Measurements from ENCODE around the gene BCKDHB. TPM values are rescaled to one million over a fixed set of nuclear protein-coding genes. Genes with fewer than 3 reads are reported as not detected.
"Not testable (repeated sequence)": the region's sequence is repeated elsewhere in the genome, so short reads cannot be mapped to it uniquely, and the experiment has no call there.

BCKDHB gene
- total RNA-seq, 1 donor from 2014 or later, result 35.6 TPM

DNA sequence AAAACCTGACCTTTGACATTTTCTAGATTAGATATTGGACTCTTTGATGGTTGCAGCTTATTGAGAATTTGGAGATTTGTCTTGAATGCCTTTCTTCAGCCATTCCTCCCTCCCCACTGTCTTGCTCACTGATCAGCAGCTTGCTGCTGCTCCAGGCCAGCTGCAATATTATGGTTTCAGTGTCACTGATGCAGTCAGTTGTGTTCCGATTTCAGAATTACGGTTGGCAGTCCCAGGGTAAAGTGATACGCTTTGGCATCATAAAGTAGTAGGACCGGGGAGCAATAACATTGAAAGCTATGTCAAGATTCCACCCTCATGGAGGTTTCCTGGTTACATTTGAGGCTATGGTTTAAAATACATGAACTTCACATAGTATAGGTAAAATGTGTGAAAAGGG, 152.6 kb downstream of the BCKDHB start:
- DNase-seq (ENCODE audit: low spot score), result no peak

DNA sequence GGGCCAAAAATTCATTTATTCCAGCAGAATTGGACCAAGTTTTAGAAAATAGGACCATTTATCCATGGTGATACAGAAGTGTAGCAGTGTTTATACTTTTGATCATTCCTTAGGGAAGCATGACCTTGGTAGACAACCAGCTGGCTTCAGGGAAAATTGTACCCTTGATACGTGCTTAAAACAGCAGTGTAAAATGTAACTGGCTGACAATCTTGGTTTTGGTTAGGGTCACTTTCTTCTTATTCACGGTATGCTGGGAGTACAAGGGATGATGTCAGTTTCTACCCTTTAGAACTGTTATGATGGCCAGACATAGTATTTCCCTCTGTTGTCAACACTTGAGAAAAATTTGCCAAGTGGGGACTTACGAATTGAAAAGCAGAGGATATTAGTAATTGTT, 157.1 kb downstream of the BCKDHB start:
- DNase-seq (ENCODE audit: low spot score), result no peak

DNA sequence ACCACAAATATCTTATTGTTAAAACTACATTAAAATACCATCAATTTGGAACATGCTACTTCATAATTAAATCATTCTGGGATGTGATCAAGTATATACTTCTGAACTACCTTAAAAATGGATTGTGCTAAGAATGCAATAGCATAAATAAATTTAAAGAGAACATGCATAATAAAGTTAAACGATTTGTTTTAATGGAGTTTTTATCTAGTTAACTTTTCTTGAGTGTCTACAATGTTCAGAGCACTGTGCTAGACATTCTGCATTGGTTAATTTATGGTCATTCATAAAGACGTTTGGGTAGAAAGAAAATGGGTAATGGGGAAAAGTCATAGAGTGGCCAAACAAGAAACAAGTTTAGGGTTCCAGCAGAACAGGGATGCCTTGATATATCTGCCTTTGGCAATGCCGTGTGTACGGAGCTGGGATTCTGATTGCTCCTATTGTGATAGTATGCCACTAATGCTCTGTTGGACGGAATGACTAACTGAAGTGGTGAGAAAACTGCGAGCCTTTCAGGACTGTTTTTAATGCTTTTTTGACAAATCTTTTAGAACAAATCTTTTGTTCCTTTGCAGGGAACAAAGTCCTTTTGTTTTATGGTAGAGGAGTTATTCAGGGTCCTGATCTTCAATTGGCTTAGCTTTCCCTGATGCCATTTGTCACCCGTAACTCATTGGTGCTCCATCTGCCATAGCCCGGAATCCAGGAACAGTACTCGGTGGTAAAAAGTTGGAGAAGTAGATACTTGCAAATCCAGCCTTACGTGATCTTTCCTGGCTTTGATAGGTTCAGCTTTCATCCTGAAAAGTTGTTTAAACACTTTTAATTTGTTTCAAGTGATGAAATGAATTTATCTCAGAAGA, 162.6 kb downstream of the BCKDHB start:
- DNase-seq (ENCODE audit: low spot score), result no peak

DNA sequence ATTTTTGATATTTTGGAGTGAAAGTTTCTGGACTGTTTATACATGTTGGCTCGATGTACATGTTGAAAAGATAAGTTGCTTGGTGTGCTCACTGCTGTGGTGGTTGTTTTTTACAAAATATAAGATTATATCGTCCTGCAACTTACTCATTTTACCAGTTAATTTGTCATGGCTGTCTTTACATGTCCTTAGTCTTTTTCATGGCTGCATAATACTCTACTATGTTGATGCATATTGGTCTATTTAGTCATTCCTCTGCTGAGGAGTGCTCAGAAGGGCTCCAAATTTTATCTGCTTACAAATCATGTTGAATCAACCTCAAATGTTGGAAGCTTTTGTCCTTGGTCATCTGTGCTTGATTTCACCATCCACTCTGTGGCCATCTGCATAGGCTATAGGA, 164.6 kb downstream of the BCKDHB start:
- DNase-seq (ENCODE audit: low spot score), result no peak

DNA sequence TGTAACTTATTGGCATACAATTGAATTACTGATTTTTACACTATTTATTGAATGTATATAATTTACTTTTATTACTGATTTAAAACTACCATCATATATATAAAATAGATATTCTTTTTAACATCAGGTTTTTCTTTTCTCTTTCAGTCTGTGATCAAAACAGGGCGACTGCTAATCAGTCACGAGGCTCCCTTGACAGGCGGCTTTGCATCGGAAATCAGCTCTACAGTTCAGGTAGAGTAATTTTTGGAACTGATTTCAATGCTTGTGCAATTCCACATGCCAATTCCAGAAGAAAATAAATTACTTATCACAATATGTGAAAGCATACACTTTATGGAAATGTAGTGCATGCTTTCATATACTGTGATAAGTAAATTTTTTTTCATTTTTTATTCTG, 166.5 kb downstream of the BCKDHB start:
- DNase-seq (ENCODE audit: low spot score), result no peak

DNA sequence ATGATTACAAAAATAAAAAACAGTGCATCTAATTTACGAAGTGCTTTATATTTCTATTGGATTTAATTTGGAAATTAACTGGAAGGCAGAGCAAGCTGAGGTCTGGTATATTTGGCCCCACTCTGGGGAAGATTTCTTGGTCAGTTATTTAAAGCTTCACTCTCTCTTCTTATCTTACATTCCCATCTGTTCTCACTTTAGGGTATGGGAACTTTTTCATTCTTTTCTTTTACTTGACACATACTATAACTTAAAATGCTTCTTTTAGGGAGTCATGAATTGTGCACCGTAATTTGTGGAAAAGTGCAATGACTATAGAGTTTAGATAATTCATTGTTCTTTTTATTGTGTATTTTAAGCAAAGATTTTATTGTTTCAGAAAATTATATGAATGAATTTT, 170.4 kb downstream of the BCKDHB start:
- DNase-seq (ENCODE audit: low spot score), result no peak

DNA sequence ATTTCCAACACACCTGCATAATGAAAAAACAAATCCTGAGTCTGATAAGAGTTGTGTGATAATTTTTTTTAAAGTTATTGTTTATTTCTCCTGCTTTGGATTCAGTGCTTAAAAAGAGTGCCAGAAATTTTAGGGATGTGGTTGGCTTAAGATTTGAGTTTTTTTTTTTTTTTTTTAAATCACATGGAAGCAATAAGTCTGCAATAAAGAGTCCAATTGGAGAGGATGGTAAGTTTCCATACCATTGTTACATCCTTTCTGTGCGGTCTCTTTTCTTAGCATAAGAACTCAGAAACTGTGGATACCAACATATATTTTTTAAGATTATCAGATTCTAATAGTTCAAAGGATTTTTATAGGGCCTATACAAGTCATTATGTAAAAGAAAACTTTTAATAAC, 171.0 kb downstream of the BCKDHB start:
- no peak for DNase-seq (ENCODE audit: low spot score)

DNA sequence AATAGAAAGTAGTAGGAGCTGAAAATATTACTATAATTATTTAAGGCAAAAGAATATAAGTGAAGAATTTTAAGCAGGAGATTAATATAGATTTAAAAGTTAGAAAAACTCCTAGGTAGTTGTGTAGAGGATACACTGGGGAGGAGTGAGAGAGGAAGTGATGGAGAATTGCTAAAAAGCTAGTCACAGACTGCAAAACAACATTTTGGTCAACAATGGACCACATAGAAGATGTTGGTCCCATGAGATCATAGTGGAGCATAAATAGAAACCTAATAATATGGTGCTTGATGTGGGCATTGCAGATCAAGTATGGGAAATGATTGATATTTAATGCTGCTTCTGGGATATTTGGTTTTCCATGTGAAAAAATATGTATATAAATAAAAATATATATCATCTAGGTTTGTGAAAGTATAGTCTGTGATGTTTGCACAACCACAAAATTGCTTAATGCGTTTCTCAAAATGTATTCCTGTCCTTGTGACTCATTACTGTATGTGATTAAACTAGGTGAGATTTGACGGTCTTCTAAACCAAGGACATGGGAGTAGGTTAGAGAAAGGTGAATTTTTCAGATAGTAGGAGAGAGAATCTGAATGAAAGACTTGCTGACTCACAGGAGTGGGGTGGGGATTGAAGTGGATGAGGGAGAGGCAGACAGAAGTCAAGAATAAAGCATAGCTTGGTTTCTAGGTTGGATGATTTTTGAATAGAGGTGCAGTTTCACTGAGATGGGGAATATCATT, 174.0 kb downstream of the BCKDHB start:
- no peak for DNase-seq (ENCODE audit: low spot score)

DNA sequence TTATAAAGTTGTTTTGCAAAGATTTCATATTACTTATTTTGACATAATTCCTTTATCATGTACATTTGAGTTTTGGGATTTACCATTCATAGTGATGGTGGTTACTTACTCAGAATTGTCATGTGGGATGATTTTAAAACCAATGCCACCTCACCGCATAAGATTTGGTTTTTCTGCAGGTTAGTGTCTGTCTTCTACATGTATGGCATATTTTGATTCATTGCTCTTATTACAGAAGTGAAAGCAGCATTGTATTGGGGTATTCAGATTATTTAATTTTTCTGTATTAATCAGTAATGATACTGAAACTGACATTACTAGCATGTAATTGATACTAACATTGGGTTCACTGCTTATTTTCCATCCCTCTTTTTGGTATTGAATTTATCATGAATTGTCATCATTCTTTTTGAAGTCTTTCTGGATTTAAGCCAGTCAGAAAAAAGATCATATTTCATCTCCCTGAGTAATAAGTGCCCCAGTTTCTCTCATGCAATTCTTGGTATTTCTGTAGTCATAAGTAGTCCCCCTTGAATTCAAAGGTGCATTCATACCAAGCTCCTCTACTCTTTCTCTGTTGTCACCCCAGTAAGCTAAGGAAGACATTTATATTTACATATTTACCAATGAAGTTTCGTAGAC, 176.6 kb downstream of the BCKDHB start:
- no peak for DNase-seq (ENCODE audit: low spot score)

DNA sequence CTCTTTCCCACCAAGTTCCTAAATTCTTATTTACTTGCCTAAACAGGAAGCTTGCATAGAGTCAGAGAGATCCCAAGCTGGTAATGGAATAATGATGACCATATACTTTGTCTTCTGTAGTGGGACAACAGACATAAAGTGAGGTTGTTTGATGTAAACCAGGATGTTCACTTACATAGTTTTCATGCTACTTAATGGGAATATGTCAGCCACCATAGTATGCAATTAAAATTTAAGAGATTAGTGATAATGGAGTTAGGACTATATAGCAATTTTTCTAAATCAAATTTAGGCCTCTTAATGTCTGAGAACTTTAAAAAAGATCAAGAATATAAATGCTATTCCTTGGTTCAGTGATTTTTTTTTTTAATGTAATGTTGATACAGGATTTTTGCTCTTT, 180.6 kb downstream of the BCKDHB start:
- no peak for DNase-seq (ENCODE audit: low spot score)

DNA sequence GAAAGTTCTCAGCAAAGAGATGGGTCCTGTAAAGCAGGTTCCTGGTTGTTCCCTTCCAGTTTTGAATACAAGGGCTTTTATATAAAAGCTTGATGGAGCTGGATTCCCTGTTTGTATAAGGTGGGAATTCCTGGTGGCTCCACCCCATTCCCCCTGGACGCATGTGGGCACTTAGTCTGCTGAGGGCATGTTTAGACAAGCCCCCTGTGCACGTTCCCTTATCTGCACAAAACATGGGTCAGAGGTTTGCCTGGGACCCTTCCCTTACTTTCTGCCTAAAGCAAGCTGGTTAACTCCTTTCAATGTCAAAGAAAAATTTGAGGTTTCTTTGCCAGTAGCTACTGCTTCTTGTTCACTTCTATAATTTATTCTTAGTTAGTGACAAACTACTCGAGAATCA, 181.1 kb downstream of the BCKDHB start:
- DNase-seq (ENCODE audit: low spot score), result no peak

DNA sequence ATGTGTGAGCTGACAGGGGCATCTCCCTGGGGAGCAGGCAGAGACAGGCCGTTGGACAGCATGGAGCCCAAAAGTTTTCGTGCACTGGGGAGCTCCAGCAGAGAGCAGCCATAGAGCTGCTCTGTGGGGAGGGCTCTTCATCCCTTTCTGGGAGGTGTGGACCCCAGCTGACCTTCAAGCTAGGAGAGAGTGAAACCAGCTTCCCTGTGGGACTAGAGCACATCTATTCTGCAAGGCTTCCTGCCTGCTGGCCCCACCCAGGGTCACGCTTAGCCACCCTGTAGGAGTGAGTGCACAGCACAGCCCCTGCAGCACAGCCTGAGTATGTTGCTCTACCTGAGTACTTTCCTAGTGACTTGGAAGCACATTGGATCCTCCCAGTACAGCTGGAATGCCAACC, 183.3 kb downstream of the BCKDHB start:
- DNase-seq (ENCODE audit: low spot score), result no peak

DNA sequence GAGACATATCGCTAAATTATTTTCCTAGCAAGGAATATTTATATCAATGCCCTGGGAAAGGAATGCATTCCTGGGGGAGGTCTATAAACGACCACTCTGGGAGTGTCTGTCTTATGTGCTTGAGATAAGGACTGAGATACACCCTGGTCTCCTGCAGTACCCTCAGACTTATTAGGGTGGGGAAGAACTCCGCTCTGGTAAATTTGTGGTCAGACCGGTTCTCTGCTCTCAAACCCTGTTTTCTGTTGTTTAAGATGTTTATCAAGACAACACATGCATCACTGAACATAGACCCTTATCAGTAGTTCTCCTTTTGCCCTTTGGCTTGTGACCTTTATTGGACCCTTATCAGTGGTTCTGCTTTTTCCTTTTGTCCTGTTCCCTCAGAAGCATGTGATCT, 188.1 kb downstream of the BCKDHB start:
- DNase-seq (ENCODE audit: low spot score), result not testable (repeated sequence)

DNA sequence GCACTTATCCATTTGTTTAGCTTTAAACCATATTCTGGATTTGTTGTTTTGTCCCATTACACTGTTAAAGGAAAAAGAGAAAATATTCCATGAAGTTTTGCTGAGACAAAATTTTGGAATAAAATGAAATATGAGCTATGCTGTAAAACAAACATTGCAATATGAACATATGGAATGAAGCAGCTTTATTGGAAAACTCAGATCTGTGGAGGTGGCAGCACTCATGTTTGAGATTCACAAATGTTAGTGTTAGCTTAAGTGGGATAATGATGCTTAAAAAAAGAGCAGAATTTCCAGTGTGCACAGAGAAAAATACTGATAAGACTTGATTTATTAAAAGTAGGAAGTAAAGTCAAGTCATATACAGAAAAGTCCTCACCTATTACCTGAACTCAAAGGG, 196.2 kb downstream of the BCKDHB start:
- no peak for DNase-seq (ENCODE audit: low spot score)

DNA sequence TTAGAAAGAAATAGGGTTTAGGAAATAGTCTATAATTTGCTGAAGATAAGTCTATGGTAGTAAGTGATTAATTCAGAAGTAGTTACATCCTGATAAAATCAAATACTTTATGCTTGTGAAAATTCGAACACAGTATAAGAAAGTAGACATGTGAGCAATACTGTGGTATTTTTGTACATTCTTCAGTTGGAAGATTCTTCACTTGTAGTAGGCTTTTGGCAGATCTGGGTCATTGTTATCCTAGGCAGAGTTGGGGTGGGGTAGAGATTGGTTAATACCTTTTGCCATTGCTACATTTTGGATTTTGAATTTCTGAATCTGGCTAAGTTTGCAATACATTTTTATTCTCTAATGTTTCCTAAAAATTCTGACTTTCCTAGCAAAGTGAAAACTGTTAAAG, 197.5 kb downstream of the BCKDHB start:
- DNase-seq (ENCODE audit: low spot score), result no peak

DNA sequence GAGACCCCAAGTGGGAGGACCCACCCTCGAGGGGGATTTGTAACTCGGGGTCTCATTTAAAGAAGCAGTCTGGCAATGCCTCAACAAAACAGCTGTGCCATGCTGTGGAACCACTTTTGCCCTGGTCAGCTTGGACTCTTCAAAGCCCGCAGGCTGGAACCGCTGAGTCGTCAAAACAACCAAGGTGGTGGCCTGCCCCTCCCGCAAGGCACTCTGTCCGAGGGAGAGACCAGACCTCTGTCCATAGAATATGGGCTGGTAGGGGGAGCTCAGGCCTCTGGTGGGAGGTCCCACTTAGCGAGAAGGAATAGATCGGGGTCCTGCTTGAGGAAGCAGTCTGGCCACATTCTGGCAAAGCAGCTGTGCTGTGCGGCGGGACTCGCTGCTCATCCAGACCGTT, 208.1 kb downstream of the BCKDHB start:
- no peak for DNase-seq (ENCODE audit: low spot score)

DNA sequence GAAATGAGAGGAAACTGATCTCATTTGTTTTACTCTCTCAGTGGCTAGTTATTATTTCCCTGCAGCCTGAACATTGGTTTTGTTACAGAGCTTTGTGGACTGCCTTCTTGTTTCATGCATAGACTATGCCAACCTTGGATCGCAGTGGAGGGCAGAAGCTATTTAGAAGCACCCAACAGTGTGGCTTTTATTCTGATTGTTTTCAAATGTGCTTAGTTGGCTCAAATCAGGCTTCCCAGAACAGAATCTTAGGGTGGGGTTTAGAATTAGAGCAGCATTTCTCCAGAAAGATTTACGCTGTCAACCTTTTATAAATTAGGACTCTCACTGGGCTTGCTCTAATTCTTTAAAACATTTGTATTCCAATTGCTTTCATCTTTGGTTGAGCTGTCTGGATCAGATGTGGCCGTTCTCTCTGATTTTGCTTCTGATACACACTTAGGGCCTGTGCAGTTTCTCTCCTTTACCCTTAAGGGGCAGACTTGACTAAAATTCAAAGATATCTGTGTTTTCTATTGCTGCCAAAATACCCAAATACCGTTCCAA, 210.3 kb downstream of the BCKDHB start:
- no peak for DNase-seq (ENCODE audit: low spot score)

DNA sequence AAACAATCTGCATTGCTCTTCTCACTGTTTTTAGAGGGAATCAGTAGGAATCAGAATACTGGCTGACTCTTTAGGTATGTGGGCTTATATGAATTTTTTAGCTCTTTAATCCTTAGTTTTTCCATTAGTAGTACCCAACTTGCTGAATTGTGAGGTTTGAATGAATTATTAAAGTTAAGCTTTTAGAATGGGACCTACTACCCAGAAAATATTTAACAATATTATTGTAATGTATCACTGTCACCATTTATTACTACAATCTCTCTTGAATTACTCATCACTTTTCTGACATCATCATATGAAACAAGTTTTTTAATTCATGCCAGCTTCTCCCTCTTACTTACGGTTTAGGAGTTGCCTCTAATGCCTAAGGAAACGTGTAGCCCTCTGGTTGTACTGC, 212.7 kb downstream of the BCKDHB start:
- no peak for DNase-seq (ENCODE audit: low spot score)

DNA sequence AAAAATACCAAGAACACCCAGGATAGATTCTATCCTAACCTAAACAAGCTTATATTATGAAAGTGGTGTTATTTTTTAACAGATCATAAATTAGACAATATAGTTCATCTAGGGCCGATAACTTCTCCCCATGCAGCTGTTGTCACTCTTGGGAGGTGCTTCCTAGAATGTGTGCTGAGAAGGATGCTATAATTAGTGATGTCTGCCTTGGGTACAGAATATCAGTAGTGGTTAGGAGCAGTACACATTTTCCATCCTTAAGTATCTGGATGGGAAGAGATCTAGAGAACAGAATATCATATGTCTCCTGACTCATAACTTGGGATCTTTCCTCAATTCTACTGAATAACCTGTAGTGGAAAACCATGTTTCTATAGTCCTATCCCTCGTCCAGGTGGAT, 214.5 kb downstream of the BCKDHB start:
- DNase-seq (ENCODE audit: low spot score), result no peak

DNA sequence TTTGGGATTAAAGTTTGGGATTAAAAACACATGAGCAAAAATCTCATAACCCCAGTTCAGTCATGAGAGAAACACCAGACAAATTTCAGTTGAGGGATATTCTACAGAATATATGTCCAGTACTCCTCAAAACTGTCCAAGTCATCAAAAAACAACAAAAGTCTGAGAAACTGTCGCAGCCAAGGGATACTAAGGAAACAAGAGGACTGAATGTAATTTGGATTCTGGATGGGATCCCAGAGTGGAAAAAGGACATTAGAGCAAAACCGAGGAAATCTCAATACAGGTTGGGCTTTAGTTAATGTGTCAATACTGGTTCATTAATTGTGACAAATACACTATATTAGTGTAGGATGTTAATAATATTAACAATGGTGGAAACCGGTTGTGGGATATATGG, 219.3 kb downstream of the BCKDHB start:
- DNase-seq (ENCODE audit: low spot score), result no peak

DNA sequence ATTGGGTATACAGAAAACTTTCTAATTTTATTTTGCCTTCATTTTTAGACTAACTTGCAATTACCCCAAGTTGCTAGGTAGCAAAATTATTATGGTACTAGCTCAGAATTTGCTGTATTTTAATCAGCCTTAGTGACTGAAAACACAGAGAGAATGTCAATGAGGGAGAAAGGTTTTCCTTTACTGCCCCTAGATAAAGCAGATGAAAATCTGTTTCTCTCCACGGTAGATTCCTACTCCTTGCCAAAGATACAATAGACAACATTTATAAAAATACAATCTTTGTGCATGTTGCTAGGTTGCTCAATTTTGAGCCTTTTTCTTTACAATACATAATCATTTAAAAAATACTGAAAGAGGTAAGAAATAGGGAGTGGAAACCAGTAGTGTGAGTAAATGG, 222.2 kb downstream of the BCKDHB start:
- DNase-seq (ENCODE audit: low spot score), result no peak

DNA sequence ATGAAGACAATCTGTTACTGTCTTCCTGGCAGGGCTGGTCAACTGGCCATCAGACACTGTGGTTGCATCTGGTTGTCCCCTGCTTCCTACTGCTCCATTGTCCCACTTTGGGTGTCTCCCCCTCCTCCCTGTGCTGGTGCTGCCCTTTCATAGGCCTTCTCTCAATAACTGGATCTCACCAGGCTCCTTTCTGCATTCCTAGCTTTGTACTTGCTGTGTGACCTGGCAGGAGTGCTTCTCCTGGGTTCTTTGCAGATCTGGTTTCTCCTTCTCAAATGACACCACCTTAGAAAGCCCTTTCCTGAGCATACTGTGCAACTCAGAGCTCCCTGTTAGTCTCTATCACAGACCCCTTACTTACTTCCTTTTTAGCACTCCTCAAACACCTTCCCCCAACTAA, 223.0 kb downstream of the BCKDHB start:
- DNase-seq (ENCODE audit: low spot score), result no peak

DNA sequence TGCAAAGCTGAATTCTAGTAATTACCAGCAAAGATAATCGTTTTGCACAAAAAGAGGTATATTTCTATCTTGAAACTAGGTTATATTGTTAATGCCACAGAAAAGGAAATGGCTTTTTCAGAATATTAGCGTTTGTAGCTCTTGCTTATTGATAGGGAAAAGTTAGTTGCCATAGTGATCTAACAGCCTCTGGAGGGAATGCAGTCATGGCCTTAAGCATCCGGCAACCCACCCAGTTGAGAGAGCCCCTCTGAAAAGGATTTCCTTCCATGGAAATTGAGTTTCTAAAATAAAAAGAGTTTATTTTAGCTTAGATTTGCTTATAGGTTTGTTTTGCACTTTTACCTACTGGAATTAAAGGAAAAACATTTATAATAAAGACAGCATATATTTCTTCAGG, 224.5 kb downstream of the BCKDHB start:
- DNase-seq (ENCODE audit: low spot score), result no peak
